NCI-H1930 (cell line): ENCODE data around the gene FBXW11.

ENCODE experiments used
- DNase-seq, 2 experiments: peaks; one replicate each; lab custom pipeline; 2025; lab: John Stamatoyannopoulos, UW

The FBXW11 gene

DNA sequence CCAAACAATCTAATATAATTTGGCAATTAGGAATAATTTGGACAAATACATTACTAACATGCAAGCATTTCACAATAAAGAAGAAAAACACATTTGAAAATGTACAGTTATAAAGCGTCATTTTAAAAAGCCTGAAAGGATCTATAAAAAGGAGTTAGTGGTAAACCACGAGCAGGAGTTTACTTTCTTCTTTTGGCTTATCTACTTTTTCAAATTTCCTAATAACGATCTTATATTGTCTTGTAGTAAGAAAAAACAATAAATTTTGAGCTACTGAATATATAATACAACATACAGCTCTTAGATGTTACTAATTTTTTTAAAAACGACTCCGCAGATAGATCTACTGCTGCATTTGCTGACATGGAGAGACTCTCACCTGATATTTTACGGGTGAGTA lies 141.0 kb downstream of the FBXW11 start:
- no peak for DNase-seq

DNA sequence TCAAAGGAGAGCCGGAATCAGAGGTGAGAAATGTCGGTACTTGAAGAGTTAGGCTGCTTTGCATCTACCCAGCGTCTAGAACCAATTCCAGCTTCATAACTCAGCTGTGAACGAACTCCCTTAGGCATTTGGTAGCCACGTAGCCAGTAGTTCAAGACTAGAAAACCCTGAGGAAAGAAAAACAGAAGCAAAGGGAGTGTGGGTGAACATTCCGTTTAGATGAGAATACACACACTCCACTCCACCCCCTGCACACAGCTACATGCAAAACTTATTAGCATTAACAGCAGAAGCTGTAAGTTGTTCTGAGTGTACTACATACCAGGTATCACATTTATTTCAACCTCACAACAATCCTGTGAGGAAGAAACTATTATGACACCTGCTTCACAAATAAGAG lies 142.5 kb downstream of the FBXW11 start:
- no peak for DNase-seq

DNA sequence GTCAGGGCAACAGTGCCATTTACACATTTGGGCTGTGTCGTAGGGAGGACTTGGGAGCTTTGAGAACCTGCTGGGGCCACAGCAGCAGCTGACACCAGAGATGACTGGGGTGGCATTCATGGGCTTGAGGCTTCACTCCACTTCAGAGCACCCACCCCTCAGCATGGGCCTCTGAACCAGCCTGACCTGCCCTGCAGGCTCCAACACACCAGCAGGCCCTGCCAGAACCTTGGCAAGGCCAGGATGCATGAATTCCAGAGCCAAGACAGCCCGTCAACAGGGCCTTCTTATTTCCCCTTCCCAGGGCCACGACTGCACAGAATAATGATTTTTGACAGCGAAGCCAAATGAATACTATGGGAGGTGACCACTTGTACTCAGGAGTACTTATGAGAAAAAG lies 143.8 kb downstream of the FBXW11 start:
- DNase-seq = no peak

DNA sequence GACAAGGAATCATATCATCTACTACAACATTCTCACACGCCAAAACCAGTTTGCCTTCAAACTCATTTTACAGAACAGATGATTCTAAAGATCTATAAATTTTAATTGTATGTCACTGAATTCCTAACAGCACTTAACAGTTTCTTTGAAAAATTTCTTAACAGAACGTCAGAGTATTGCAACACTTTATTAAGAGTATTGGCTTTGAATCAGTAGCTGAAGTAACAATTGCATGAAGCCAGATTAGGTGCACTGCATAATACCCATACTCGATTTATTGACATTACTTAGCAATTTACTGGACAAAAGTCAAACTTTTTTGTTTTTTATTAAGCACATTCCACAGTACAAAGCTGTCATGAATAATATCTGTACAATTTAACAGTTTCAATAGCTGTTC lies 145.1 kb downstream of the FBXW11 start:
- no peak for DNase-seq

DNA sequence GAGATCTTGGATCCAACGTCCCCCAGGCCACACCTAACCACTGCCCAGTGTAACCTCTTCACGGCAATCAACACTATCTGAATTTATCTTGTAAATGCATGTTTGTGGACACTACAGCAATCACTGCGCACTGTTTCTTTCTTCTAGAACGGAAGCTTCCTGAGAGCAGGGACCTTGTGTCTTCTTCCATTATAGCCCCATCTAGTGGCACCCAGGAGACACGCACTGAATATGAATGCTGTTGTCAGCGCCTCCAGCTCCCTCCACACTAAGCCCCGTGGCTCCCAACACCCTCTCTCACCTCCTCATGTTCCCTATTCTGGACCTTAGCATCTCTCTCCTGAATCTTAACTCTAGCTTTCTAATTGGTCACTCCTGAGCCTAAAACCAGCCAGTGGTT lies 148.1 kb downstream of the FBXW11 start:
- DNase-seq = no peak

DNA sequence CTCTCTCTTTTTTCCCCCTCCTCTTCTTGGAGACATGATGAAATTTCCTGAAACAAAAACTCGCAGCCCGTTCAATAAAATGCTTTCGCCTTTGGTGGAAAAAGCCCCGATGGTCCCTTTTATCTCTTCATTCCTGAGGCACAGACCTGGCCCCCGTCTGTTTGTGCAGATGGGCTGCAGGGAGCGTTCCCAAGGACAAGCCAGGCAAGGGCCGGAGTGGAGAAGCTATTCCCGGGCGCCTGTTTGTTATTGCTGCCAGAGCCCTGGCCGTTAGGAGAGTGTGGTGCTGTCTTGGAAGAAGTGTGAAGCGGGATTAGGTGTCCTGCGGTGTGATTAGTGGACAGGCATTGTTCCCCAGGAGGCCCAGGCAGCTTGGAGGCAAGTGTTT lies 149.0 kb downstream of the FBXW11 start:
- DNase-seq = no peak

DNA sequence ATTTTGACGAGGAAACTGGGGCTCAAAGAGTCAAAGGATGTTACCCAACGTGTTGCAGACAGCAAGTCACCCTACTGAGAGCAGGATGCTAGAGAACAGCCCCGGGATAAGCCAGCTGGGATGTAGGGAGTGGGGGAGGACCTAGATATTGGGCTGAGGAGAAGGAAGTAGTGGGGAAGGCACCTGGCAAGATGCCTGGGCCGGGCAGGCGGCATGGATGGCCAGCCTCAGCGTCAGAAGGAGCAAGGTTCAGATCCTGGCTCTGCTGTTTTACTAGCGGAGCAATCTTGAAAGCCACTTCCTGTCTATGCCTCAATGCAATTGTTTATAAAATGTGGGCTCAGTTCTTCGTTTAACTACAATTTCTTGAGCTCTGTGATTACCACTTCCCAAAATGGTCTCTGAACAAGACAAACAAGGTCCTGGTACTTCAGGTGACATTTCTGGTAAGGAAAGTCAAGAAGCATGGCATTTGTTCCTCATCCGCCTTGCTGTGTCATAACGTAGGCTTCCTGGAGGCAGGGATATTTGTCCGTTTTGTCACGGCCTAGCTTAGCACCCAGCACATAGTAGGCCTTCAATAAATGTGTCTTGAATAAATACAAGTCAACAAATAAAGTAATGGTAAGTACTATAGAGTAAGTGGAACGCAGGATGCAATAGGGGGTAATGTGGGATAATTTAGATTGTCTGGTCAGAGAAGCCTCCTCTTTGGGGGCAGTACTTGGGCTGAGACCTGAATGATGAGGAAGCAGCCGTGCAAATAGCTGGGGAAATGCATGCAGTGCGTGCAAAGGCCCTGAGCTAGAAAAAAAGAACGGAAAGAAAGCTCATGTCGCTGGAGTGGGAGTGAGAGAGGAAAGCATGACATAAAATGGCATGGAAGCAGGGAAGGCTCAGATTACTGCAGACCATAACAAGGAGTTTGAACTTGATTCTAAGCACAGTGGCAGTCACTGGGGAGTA lies 150.4 kb downstream of the FBXW11 start:
- DNase-seq = no peak

DNA sequence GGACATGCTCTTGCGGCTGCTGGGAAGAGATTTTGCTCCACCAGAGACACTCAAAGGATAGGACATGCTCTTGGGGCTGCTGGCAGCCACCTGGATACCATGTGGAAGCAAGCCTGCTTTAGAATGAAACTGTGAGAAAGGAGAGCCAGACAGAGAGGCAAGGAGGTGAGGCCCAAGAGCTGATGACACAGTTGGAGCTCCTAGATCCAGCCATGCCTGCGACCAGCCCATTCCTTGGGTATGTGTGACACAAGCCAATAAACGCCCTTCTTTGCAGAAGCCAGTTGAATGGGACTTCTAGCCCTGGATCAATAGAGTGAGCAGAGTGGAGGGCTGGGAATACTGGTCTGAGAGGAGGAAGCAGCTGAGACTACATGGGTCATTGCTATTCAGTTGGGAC lies 151.2 kb downstream of the FBXW11 start:
- no peak for DNase-seq

DNA sequence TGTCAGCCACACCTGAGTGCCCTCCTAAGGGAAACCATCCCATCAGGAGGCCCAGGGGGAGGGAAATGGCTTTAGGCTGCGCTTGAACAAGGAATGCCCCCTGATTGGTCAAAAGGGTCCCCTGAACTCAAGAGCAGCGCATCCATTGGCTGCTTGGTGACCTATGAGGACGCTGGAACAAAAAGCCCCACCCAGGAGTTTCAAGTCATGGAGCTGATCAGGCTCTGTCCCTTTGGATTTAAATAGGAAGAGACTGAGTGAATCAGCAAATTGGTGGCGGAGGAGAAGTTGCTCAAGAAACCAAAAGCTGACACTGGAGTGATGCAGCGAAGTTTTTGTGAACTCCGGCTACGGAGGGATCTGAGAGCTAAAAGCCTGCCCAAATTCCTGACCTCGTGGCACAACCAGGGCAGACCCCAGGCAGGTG lies 154.2 kb downstream of the FBXW11 start:
- no peak for DNase-seq

DNA sequence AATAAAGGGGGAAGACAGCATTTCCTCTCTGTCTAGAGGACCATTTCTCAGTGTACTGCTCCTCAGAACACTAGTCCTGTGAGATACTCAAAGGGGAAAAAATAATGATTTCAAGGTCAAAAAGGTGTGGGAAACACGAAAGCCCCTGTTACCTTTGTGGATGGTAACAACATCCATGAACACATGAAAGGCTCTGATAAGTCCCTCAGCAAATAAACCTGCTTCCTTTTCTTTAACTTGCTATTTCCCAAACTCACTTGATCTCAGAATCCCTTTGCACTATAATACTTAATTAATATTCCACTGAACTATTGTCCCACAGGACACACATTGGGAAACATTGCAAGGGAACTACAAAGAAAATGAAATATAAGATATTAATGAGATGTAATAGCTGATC lies 155.2 kb downstream of the FBXW11 start:
- DNase-seq = no peak

DNA sequence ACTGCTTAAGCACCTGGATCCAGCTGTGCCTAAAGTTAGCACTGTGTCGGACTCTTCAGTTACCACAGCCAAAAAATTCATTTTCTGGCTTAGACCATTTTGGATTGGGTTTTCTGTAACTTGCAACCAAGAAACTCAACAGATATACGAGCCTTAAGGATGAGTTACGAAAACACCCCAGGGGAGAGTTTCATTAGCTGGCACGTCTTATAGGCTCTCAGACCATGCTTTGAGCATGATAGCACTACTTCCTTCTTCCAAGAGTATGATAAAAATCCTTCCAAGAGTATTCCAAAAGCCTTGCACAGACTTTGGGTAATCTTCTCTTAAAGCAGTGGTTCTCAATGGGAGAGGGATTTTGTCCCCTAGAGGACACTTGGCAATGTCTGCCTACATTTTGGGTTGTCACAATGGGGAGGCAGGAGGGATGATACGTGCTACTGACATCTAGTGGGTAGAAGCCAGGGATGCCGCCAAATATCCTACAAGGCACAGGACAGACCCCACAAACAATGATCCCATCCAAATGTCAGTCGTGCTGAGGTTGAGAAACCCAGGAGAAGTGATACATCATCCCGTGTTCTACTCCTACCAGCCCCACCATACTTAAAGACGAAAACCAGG lies 156.0 kb downstream of the FBXW11 start:
- no peak for DNase-seq

DNA sequence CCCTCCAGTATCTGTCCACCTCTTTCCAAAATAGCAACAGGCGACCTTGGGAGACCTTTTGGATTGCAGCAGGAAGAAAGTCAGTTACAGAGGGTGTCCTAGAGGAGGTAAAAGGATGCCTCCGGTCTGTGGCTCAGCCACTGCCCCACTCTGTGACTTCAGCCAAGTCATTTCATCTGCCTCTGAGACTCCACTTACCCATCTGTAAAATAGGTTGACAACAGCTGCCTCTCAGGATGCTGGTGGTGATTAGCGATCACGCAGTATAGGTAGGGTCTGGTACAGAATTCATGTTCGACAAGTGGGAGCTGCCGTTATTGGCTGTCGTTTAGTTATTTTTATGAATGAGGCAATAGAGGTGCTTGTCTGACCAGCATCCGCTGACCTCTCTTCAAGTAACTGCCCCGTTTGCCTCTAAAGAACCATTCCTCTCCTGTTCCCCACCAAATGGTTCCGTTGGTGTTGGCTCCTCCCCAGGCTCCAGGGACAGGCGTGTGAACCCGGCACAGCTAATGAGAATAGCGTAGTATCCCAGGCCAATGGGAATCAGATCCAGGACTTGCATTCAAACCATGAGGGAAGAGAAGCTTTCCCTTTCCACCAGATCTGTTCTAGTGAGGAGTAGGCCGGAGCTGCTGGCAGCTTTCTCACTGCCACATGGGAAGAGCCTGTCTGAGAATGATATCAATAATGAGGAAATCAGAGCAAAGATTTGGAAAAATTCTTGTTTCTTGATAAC lies 156.7 kb downstream of the FBXW11 start:
- no peak for DNase-seq

DNA sequence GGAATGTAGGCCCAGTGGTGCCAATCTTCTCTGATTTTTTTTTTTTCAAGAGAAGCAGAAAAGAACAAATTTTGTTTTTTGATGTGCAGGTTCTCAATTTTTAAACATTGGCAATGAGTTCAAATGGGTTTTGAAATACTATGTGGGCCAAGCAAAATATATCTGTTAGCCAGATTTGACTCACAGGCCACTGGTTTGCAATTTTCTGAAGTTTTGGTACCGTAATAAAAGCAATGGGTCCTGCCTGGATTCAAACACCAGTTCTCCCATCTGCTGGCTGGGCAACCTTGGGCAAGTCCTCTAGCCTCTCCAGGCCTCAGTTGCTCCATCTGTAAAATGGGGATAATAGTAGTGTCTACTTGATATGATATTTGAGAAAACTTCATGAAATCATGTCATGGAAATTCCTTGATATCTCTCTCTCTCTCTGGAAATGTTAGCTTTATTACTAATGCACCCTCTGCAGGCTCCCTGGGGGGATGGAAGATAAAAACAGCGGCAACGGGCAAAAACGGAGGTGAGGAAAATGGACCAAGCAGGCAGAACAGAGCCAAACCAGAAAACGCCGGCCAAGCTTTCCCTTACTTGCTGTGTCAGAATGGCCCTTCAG lies 157.4 kb downstream of the FBXW11 start:
- DNase-seq = no peak

DNA sequence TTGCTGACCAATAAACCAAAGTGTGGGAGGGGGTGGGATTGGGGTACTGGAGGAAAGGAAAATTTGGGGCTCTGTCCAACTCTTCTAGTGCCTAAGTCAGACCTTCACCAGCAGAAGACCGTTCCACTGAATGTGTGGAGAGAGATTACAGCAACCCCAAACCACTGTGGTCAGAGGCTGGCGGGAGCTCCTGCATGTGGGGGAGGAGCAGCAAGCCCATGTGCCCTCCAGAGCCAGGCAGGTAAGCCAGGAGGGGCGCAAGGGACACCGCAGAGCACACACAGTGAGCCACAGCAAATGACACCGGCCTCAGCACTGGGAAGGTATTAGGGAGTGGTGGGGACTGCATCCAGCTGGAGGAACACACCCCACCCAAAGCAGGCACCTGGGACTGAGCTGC lies 158.0 kb downstream of the FBXW11 start:
- DNase-seq = no peak

DNA sequence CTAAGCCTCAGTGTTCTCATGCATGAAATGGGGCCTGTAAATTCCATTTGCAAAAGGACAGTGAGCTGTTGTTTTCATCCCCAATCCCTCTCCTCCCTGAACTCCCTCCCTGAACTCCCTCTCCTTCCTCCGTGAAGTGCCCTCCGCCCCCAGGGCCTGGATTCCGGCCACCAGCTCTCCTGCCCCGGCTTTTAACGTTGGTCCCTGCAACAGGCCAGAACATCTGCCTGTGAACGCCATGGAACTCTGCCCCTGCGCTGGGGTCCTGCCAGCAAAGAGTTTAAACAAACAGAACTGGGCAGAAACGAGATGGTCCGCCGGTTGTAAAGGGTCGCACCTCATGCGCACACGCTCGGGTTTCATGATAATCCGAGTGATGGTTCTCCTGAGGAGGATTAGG lies 158.4 kb downstream of the FBXW11 start:
- no peak for DNase-seq

DNA sequence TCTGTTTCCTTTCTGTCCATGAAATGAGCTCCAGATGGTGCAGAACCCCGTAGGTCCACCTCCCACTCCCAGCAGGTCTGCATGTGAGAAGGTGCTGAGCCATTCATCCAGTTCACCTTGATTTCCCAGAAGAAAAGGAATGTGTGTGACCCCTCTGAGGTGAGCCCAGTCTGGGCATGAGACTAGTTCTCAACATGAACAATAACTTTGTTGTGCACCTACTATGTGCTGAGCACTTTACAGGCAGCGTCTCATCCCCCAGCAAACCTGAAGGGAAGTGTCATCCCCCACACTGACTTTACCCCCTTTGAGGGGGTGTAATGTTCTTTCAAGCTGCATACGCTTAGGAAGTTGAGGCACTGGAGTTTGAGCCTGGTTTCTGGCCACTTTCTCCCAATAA lies 159.4 kb downstream of the FBXW11 start:
- no peak for DNase-seq

DNA sequence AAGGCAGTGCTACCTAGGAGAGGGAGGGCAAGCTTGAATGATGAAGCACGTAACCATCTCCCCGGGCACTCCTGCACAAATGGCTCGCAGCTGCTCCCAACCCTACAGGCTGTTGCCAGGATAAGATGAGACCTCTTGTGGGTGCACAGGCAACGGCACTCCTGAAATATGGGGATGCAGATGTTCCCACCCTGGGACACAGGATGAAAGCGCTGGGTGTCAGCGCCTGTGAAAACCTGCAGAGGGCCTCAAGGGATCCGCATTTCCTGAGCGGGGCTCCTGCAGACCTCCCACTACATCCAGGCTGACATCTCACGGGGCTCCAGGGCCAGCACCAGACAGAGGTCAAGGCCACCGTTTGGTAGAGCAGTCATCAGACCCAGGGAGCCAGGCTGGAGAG lies 160.1 kb downstream of the FBXW11 start:
- no peak for DNase-seq

DNA sequence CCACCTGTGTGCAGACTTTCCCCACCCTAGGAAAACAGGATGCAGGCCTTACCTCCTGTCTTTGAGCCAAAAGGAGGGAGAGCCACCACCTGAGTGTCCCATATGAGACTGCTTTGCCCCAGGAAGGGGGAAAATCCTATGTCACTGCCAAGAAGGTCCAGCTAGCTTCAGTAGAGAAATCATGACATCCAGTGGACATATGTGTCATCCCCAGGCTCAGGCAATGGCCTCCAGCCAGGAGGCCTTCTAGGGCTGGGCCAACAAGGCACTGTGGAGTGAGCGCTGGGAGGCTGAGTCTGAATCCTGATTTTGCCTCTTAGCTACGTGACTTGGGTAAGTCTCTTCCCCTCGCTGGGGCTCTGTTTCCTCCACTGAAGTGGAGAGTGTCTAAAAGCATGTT lies 160.6 kb downstream of the FBXW11 start:
- DNase-seq = no peak

DNA sequence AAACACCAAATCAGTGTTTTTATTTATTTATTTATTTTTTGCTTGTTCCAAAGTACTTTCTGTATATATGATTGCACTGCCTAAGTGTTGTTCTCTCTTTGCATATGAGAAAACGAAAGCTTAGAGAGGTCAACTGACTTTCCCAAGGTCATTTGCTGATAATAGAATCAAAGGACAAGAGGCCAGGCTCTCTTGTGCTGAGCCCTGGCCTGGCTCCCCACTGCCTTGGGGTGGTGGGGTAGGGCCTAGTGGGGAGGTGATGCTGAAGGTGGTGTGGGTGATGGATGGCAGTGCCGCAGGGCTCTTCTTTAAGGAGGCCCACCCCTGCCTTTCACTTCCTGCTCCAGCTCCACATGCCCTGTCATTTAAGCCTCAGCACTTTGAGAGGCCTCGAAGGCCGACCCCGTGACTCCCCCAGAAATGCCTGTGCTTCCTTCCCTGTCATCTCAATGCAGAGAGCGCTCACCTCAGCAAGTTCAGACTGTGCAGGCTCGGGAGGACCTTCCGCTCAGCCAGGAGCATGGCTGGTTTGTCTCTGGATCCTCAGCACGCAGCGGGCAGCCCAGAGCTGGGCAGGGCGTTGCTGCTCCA lies 161.3 kb downstream of the FBXW11 start:
- no peak for DNase-seq

DNA sequence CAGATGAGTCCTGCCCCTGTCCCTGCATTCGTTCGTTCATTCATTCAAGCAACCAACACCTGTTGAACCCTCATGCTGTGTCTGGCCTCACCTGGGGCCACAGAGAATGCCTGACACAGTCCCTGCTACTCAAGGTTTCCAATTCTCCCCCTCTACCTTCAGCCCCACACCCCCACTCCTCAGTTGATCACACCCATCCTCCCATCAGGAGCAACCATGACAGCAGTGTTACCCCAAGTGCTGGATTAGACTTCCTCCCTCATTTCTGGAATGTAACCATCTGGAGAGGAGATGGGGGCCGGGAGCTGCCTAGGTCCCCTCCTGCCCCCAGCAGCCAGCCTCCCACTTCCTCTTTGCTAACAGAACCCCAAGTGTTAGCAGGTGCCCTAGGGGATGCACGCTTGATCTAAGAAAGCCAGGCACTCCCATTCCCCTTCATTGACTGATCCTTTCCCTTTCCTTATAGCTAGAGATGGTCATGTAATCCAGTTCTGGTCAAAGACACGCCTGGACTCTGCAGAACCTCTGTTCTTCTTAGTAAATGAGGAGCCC lies 163.6 kb downstream of the FBXW11 start:
- no peak for DNase-seq

DNA sequence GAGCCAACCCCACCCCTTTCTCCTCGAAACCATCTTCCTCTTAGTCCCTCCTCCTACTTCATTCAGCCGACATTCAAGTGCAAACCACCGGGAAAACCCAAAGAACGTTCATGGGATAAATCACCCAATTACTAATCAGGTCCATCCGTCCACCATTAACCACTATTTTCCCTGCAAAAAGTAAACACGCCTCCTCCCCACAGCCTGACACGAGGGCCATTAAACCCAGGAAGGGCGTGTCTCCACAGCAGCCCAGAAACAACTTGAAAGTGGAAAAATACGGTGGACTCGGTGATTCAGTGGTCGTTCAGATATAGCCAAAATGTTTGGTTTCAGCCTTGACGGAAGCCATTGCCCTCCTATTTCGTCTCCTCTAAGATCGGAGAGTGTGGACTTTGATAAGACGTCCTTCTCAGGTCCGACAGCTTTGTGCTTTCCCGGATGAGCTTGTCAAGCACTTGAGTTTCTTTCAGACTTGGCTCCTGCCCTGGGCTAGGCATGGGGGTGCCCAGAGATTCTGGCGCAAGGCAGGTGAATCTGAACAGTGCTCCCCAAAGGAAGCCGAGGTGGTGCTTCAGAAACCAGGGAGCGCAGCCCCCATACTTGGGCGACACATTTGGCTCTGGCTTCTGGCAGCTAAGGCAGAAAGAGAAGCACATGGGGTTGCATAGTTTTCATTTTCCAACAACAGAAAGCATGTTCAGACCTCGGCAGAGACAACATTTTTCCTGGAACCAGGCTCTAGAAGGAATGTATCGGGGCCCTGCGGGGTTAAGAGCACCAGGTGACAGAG lies 164.3 kb downstream of the FBXW11 start:
- DNase-seq = no peak
